ENCODE data around the gene HNMT.

Gene HNMT

GRCh38 chr2:138018866-138019688 is 54.8 kb downstream of the HNMT start:
- Histone ChIP-seq H3K27me3 (ENCODE audit: control insufficient read depth, insufficient read depth, low read length) (no peaks in the 10 kb centered on the region), H3K4me3 (ENCODE audit: low read depth, low read length) (no peak overlapping the region), H3K9ac (ENCODE audit: low read depth, low read length) (no peak overlapping the region), H3K9me3 (ENCODE audit: control insufficient read depth, insufficient read depth, low read length) (no peaks in the 10 kb centered on the region), H3K4me1 (ENCODE audit: control insufficient read depth, insufficient read depth, low read length) (no peaks in the 10 kb centered on the region), H3K36me3 (ENCODE audit: control insufficient read depth, insufficient read depth, low read length) (no peaks in the 10 kb centered on the region)

GRCh38 chr2:138020432-138020831 is 56.2 kb downstream of the HNMT start:
- Histone ChIP-seq H3K9ac (ENCODE audit: low read depth, low read length) (no peak overlapping the region), H3K4me3 (ENCODE audit: low read depth, low read length) (no peak overlapping the region), H3K36me3 (ENCODE audit: control insufficient read depth, insufficient read depth, low read length) (no peaks in the 10 kb centered on the region)

GRCh38 chr2:138021154-138021553 is 56.9 kb downstream of the HNMT start:
- no peaks in the 10 kb centered on the region for H3K9me3 ChIP-seq (ENCODE audit: control insufficient read depth, insufficient read depth, low read length)
- H3K4me3 ChIP-seq (ENCODE audit: low read depth, low read length), result no peak overlapping the region
- no peak overlapping the region for H3K9ac ChIP-seq (ENCODE audit: low read depth, low read length)
- H3K4me1 ChIP-seq (ENCODE audit: control insufficient read depth, insufficient read depth, low read length), result no peaks in the 10 kb centered on the region
- no peaks in the 10 kb centered on the region for H3K27me3 ChIP-seq (ENCODE audit: control insufficient read depth, insufficient read depth, low read length)
- H3K36me3 ChIP-seq (ENCODE audit: control insufficient read depth, insufficient read depth, low read length), result no peaks in the 10 kb centered on the region

More at GRCh38 chr2:138020432-138020831, 56.2 kb downstream of the HNMT start:
- Histone ChIP-seq H3K4me1 (ENCODE audit: control insufficient read depth, insufficient read depth, low read length) (no peaks in the 10 kb centered on the region), H3K27me3 (ENCODE audit: control insufficient read depth, insufficient read depth, low read length) (no peaks in the 10 kb centered on the region), H3K9me3 (ENCODE audit: control insufficient read depth, insufficient read depth, low read length) (no peaks in the 10 kb centered on the region)

- H3K36me3 ChIP-seq (ENCODE audit: control insufficient read depth, insufficient read depth, low read length), result no peaks in the 10 kb centered on the region
- H3K4me3 ChIP-seq (ENCODE audit: low read depth, low read length), result no peak overlapping the region
- H3K27me3 ChIP-seq (ENCODE audit: control insufficient read depth, insufficient read depth, low read length), result no peaks in the 10 kb centered on the region
- H3K9me3 ChIP-seq (ENCODE audit: control insufficient read depth, insufficient read depth, low read length), result no peaks in the 10 kb centered on the region
- H3K4me1 ChIP-seq (ENCODE audit: control insufficient read depth, insufficient read depth, low read length), result no peaks in the 10 kb centered on the region
- no peak overlapping the region for H3K9ac ChIP-seq (ENCODE audit: low read depth, low read length)
Observed at GRCh38 chr2:138023298-138023697, 59.0 kb downstream of the HNMT start.

- Histone ChIP-seq H3K4me3 (ENCODE audit: low read depth, low read length) (no peak overlapping the region), H3K27me3 (ENCODE audit: control insufficient read depth, insufficient read depth, low read length) (no peaks in the 10 kb centered on the region), H3K4me1 (ENCODE audit: control insufficient read depth, insufficient read depth, low read length) (no peaks in the 10 kb centered on the region), H3K9ac (ENCODE audit: low read depth, low read length) (no peak overlapping the region), H3K9me3 (ENCODE audit: control insufficient read depth, insufficient read depth, low read length) (no peaks in the 10 kb centered on the region), H3K36me3 (ENCODE audit: control insufficient read depth, insufficient read depth, low read length) (no peaks in the 10 kb centered on the region)
Observed at GRCh38 chr2:138023976-138024375, 59.7 kb downstream of the HNMT start.

- Histone ChIP-seq H3K4me1 (ENCODE audit: control insufficient read depth, insufficient read depth, low read length) (no peaks in the 10 kb centered on the region), H3K4me3 (ENCODE audit: low read depth, low read length) (no peak overlapping the region), H3K27me3 (ENCODE audit: control insufficient read depth, insufficient read depth, low read length) (no peaks in the 10 kb centered on the region), H3K36me3 (ENCODE audit: control insufficient read depth, insufficient read depth, low read length) (no peaks in the 10 kb centered on the region), H3K9ac (ENCODE audit: low read depth, low read length) (no peak overlapping the region), H3K9me3 (ENCODE audit: control insufficient read depth, insufficient read depth, low read length) (no peaks in the 10 kb centered on the region)
Observed at GRCh38 chr2:138026111-138027020, 62.1 kb downstream of the HNMT start.

GRCh38 chr2:138028538-138028937 is 64.3 kb downstream of the HNMT start:
- no peak overlapping the region for H3K4me3 ChIP-seq (ENCODE audit: low read depth, low read length)
- no peaks in the 10 kb centered on the region for H3K27me3 ChIP-seq (ENCODE audit: control insufficient read depth, insufficient read depth, low read length)
- no peaks in the 10 kb centered on the region for H3K9me3 ChIP-seq (ENCODE audit: control insufficient read depth, insufficient read depth, low read length)
- no peaks in the 10 kb centered on the region for H3K4me1 ChIP-seq (ENCODE audit: control insufficient read depth, insufficient read depth, low read length)
- no peaks in the 10 kb centered on the region for H3K36me3 ChIP-seq (ENCODE audit: control insufficient read depth, insufficient read depth, low read length)
- no peak overlapping the region for H3K9ac ChIP-seq (ENCODE audit: low read depth, low read length)

GRCh38 chr2:138029276-138029675 is 65.0 kb downstream of the HNMT start:
- Histone ChIP-seq H3K9me3 (ENCODE audit: control insufficient read depth, insufficient read depth, low read length) (no peaks in the 10 kb centered on the region), H3K27me3 (ENCODE audit: control insufficient read depth, insufficient read depth, low read length) (no peaks in the 10 kb centered on the region), H3K9ac (ENCODE audit: low read depth, low read length) (no peak overlapping the region), H3K36me3 (ENCODE audit: control insufficient read depth, insufficient read depth, low read length) (no peaks in the 10 kb centered on the region), H3K4me1 (ENCODE audit: control insufficient read depth, insufficient read depth, low read length) (no peaks in the 10 kb centered on the region), H3K4me3 (ENCODE audit: low read depth, low read length) (no peak overlapping the region)

- Histone ChIP-seq H3K9ac (ENCODE audit: low read depth, low read length) (no peak overlapping the region), H3K27me3 (ENCODE audit: control insufficient read depth, insufficient read depth, low read length) (no peaks in the 10 kb centered on the region), H3K4me1 (ENCODE audit: control insufficient read depth, insufficient read depth, low read length) (no peaks in the 10 kb centered on the region)
Observed at GRCh38 chr2:138030459-138030858, 66.2 kb downstream of the HNMT start.

GRCh38 chr2:138032334-138032733 is 68.1 kb downstream of the HNMT start:
- no peak overlapping the region for H3K9ac ChIP-seq (ENCODE audit: low read depth, low read length)
- no peaks in the 10 kb centered on the region for H3K27me3 ChIP-seq (ENCODE audit: control insufficient read depth, insufficient read depth, low read length)
- H3K36me3 ChIP-seq (ENCODE audit: control insufficient read depth, insufficient read depth, low read length), result no peaks in the 10 kb centered on the region
- no peaks in the 10 kb centered on the region for H3K4me1 ChIP-seq (ENCODE audit: control insufficient read depth, insufficient read depth, low read length)
- H3K4me3 ChIP-seq (ENCODE audit: low read depth, low read length), result no peak overlapping the region
- no peaks in the 10 kb centered on the region for H3K9me3 ChIP-seq (ENCODE audit: control insufficient read depth, insufficient read depth, low read length)

More at GRCh38 chr2:138030459-138030858, 66.2 kb downstream of the HNMT start:
- Histone ChIP-seq H3K9me3 (ENCODE audit: control insufficient read depth, insufficient read depth, low read length) (no peaks in the 10 kb centered on the region), H3K36me3 (ENCODE audit: control insufficient read depth, insufficient read depth, low read length) (no peaks in the 10 kb centered on the region), H3K4me3 (ENCODE audit: low read depth, low read length) (no peak overlapping the region)

- no peak overlapping the region for H3K4me3 ChIP-seq (ENCODE audit: low read depth, low read length)
Observed at GRCh38 chr2:138034536-138034935, 70.3 kb downstream of the HNMT start.

More at GRCh38 chr2:138034536-138034935, 70.3 kb downstream of the HNMT start:
- no peaks in the 10 kb centered on the region for H3K9me3 ChIP-seq (ENCODE audit: control insufficient read depth, insufficient read depth, low read length)
- no peak overlapping the region for H3K9ac ChIP-seq (ENCODE audit: low read depth, low read length)
- H3K27me3 ChIP-seq (ENCODE audit: control insufficient read depth, insufficient read depth, low read length), result no peaks in the 10 kb centered on the region
- no peaks in the 10 kb centered on the region for H3K4me1 ChIP-seq (ENCODE audit: control insufficient read depth, insufficient read depth, low read length)
- no peaks in the 10 kb centered on the region for H3K36me3 ChIP-seq (ENCODE audit: control insufficient read depth, insufficient read depth, low read length)
